Upper lobe of left lung (tissue), 6 donors: ENCODE measurements around the gene EDC4. TPM values are rescaled to one million over a fixed set of nuclear protein-coding genes. Genes with fewer than 3 reads are reported as not detected.

ENCODE experiments used
- ATAC-seq, 2 donors: fragments of 200-7000 bp; cut with Tn5 transposase; one replicate each; pipeline ENCODE4 v1.9.1; 2022; ENCODE audit warnings: mild to moderate bottlenecking in 2 of 2, moderate library complexity in 2 of 2; ENCODE audit not compliant: low FRiP score in 2 of 2
- DNase-seq, 2 donors: peaks; one replicate each; pipeline ENCODE4 v3.0.0-alpha.2; 2019 to 2020
- H3K27ac ChIP-seq, 4 donors: fragments of 200-600 bp; sonication (generic); one replicate each; pipeline ENCODE4 v1.5.1; 2016 to 2019
- H3K27me3 ChIP-seq, 4 donors: fragments of 200-600 bp; sonication (generic); one replicate each; pipeline ENCODE4 v1.5.1; 2017 to 2019
- H3K36me3 ChIP-seq, 4 donors: fragments of 200-600 bp; sonication (generic); one replicate each; pipeline ENCODE4 v1.5.1; 2016 to 2019
- H3K4me1 ChIP-seq, 4 donors: fragments of 200-600 bp; sonication (generic); one replicate each; pipeline ENCODE4 v1.5.1; 2018 to 2019
- H3K4me3 ChIP-seq, 4 donors: fragments of 200-600 bp; sonication (generic); one replicate each; pipeline ENCODE4 v1.5.1; 2017 to 2019; ENCODE audit warnings: mild to moderate bottlenecking in 2 of 4, moderate library complexity in 1 of 4
- H3K9me3 ChIP-seq, 4 donors: fragments of 200-600 bp; sonication (generic); one replicate each; pipeline ENCODE4 v1.5.1; 2018 to 2019
- CTCF ChIP-seq, 6 experiments: fragments of 450-650 bp in 4 of 6; fragments of 200-600 bp in 2 of 6; sonication (generic) in 2 of 6; IDR thresholded peaks; one replicate each; pipeline ENCODE4 v1.5.1; 2016 to 2019; ENCODE audit warnings: antibody characterized with exemption in 6 of 6
- EP300 ChIP-seq, 4 donors: sonication (generic); formaldehyde crosslinking; IDR thresholded peaks; one replicate each; pipeline ENCODE4 v1.5.1; 2017; ENCODE audit warnings: antibody characterized with exemption in 4 of 4, control low read depth in 2 of 4
- POLR2A ChIP-seq, 4 donors: fragments of 450-650 bp; IDR thresholded peaks; one replicate each; pipeline ENCODE4 v1.5.1; 2016 to 2017; ENCODE audit warnings: antibody characterized with exemption in 4 of 4, mild to moderate bottlenecking in 2 of 4
- POLR2AphosphoS5 ChIP-seq, 2 donors: sonication (generic); formaldehyde crosslinking; IDR thresholded peaks; one replicate each; pipeline ENCODE4 v1.5.1; 2017; ENCODE audit warnings: antibody characterized with exemption in 2 of 2
- WGBS, 2 donors: methylation state at CpG; one replicate each; pipeline ENCODE4 v1.1.5; 2017 to 2018; 5-methylcytosine and 5-hydroxymethylcytosine counted together
- total RNA-seq, 6 donors: library from RNA; depleted of rRNA in 4 of 6; stranded (reverse); fragments of >200 nt in 4 of 6; gene quantifications; one replicate each; pipeline versions ENCODE4 v1.1.0 to v1.2.1, GENCODE V29; 2016 to 2021
- donor health status: DM: no; HTN: no; CAD: no; lungs with moderate emphysema.
- donor health status: DM: no; HTN: yes; CAD: no; lungs with severe emphysema.

The EDC4 gene
- total RNA-seq, 6 donors from 2014 or later: 41.6 to 101 (median 65.0) TPM

- Histone ChIP-seq H3K27me3 (no peaks in the 10 kb centered on the region), H3K36me3 (no peaks in the 10 kb centered on the region), H3K9me3 (no peaks in the 10 kb centered on the region), H3K4me3 (peak overlapping the region in 1 of 4 donors; percentile 7), H3K27ac (peak overlapping the region in 2 of 4 donors; percentile 98 to 100), H3K4me1 (peaks cover 44 to 60% (median 51%) of the 10 kb centered on the region in 4 donors)
- DNase-seq (no peak), ATAC-seq (no peak)
- 76 to 85% methylated on average over 4 of the region's 4 CpGs for WGBS, 2 donors
- TF ChIP-seq CTCF (IDR thresholded peaks at IDR 0.05) (no peak), POLR2AphosphoS5 (IDR thresholded peaks at IDR 0.05) (no peak), EP300 (IDR thresholded peaks at IDR 0.05) (no peak), POLR2A (IDR thresholded peaks at IDR 0.05) (no peak)
Measured at GRCh38 chr16:67844497-67844896, 28.4 kb upstream of the EDC4 start.

GRCh38 chr16:67845291-67846062 lies 27.4 kb upstream of the EDC4 start:
- no peaks in the 10 kb centered on the region for H3K27me3 ChIP-seq
- TF ChIP-seq EP300 (IDR thresholded peaks at IDR 0.05) (no peak), POLR2AphosphoS5 (IDR thresholded peaks at IDR 0.05) (no peak), CTCF (IDR thresholded peaks at IDR 0.05) (no peak), POLR2A (IDR thresholded peaks at IDR 0.05) (no peak)
- no peak for DNase-seq
- WGBS, 2 donors: 67 to 70% methylated on average over 5 of the region's 5 CpGs
- no peaks in the 10 kb centered on the region for H3K36me3 ChIP-seq
- H3K9me3 ChIP-seq: no peaks in the 10 kb centered on the region
- H3K4me1 ChIP-seq: peaks cover 44 to 60% (median 51%) of the 10 kb centered on the region in 4 donors
- H3K4me3 ChIP-seq: peak overlapping the region in 3 of 4 donors; percentile 73 to 97 (median 97)
- ATAC-seq: no peak
- H3K27ac ChIP-seq: peak overlapping the region; percentile 87 to 98 (median 94)

- DNase-seq (no peak), ATAC-seq (no peak)
- Histone ChIP-seq H3K9me3 (no peaks in the 10 kb centered on the region), H3K27ac (peak overlapping the region; percentile 87 to 98 (median 94)), H3K27me3 (no peaks in the 10 kb centered on the region), H3K4me1 (peaks cover 44 to 60% (median 51%) of the 10 kb centered on the region in 4 donors), H3K4me3 (peak overlapping the region; percentile 73 to 98 (median 97)), H3K36me3 (no peaks in the 10 kb centered on the region)
- no peak for TF ChIP-seq POLR2AphosphoS5 (IDR thresholded peaks at IDR 0.05)
- no peak for TF ChIP-seq CTCF (IDR thresholded peaks at IDR 0.05)
- no peak for TF ChIP-seq POLR2A (IDR thresholded peaks at IDR 0.05)
- no peak for TF ChIP-seq EP300 (IDR thresholded peaks at IDR 0.05)
- WGBS, 2 donors: 0 to 8% methylated on average over 2 of the region's 2 CpGs
Measured at GRCh38 chr16:67846063-67846319, 26.9 kb upstream of the EDC4 start.

- H3K4me3 ChIP-seq: peak within 1 kb of the TSS; percentile 73 to 98 (median 97)
- TF ChIP-seq CTCF (IDR thresholded peaks at IDR 0.05): peak in 3 of 6 experiments; percentile 1 to 12 (median 4)
- peak; percentile 70 to 85 for TF ChIP-seq POLR2AphosphoS5 (IDR thresholded peaks at IDR 0.05)
- peak in 1 of 4 donors; percentile 68 for TF ChIP-seq EP300 (IDR thresholded peaks at IDR 0.05)
- peak in 2 of 4 donors; percentile 5 to 73 for TF ChIP-seq POLR2A (IDR thresholded peaks at IDR 0.05)
- ATAC-seq (peak; percentile 93 to 94), DNase-seq (peak; percentile 94 to 96)
- H3K27me3 ChIP-seq: no peaks in the 10 kb centered on the region
- H3K36me3 ChIP-seq: no peaks in the 10 kb centered on the region
- peak within 1 kb of the TSS; percentile 87 to 98 (median 94) for H3K27ac ChIP-seq
- H3K9me3 ChIP-seq: no peaks in the 10 kb centered on the region
- peaks cover 44 to 57% (median 49%) of the 10 kb centered on the region in 4 donors for H3K4me1 ChIP-seq
- WGBS, 2 donors: 0% methylated on average over 1 to 38 of the region's 57 CpGs
Measured at GRCh38 chr16:67846320-67847063, 26.4 kb upstream of the EDC4 start, which contains the start of gene NUTF2. TSS of gene NUTF2 (plus strand) at chr16:67846933. CDS start at chr16:67865131, 18,198 bp downstream.
